ENCODE data around the gene ADAMTS7.
"Not testable (repeated sequence)": the region's sequence is repeated elsewhere in the genome, so short reads cannot be mapped to it uniquely, and the experiment has no call there.

GRCh38 chr15:78769473-78770225, 41.6 kb downstream of the ADAMTS7 start:
- not testable (repeated sequence) for TF ChIP-seq CTCF (IDR thresholded peaks at IDR 0.05; ENCODE audit: insufficient read depth, low read depth, low read length); EZH2 (IDR thresholded peaks at IDR 0.05; ENCODE audit: insufficient read depth, low read length)
